Left hindlimb (tissue), 1 donor: ENCODE results near the gene CACNA2D3.

Experiments
- DNase-seq: peaks from one replicate; pipeline ENCODE4 v3.0.0-alpha.2; 2018

CACNA2D3 gene

GRCh38 chr3:54547051-54547450 is 424.7 kb downstream of the CACNA2D3 start:
- no peak for DNase-seq

GRCh38 chr3:54547846-54548245 is 425.5 kb downstream of the CACNA2D3 start:
- DNase-seq: no peak

DNA sequence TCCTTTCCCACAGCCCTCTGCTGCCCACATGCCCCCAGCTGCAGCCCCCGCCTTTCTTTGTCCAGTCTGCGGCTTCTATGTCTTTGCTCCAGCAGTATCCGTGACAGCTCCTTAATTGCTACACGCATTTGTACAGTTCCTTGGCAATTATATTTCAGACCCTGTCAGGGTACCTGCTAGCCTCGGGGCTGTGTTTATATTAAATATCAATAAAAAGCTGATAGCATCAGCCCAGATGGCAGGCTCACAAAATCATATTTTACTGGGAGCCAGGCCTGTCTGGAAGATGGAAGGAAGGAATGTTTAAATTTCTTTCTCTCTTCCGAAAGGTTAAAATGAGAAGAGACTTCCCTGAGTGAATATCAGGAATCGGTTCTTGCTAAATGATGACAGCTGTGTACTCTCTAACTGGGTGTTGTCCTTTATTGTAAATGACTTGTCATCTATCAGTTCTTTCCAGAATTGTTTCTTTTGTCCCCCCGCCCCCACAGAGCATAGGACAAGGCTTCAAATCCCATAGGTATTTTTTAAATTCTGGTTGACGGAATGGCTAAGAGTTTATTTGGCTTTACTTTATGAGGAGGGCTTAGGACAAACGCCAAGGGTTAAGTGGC is 427.4 kb downstream of the CACNA2D3 start:
- no peak for DNase-seq

DNA sequence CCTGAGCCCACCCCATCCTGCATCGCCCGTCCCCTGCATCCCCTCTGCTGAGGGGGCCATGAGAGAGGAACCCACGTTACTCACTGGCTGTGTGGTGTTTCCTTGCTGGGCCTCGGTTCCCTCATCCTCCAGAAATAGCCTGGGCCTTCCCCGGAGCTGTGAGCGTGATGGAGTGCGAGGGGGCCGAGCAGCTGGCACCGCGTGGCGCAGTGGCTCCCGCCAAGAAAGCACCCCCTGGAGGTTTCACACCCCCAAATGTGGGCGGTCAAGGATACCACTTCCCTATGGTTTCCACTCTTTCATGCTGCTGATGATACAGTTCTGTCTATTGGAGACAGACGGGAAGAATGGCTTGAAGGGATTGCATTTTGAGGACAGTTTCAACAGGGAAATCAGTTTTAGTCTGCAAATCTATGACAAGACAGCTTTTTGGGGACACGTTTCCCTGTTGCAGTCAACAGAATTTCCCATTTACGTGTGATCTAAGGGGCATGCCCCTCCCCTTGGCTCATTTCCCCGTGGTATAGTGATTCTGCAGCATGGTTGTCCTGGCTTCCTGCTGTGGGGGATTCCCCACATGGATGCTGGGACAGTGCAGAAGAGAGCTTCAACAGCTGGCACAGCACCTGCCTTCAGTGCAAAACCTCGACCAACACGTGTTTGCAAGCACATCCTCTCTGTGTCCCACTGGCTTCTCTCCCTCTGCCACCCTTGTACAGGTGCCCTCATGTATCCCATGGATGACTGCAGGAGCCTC is 428.0 kb downstream of the CACNA2D3 start:
- no peak for DNase-seq

- no peak for DNase-seq
Observed at GRCh38 chr3:54556630-54557029, 434.3 kb downstream of the CACNA2D3 start.

DNA sequence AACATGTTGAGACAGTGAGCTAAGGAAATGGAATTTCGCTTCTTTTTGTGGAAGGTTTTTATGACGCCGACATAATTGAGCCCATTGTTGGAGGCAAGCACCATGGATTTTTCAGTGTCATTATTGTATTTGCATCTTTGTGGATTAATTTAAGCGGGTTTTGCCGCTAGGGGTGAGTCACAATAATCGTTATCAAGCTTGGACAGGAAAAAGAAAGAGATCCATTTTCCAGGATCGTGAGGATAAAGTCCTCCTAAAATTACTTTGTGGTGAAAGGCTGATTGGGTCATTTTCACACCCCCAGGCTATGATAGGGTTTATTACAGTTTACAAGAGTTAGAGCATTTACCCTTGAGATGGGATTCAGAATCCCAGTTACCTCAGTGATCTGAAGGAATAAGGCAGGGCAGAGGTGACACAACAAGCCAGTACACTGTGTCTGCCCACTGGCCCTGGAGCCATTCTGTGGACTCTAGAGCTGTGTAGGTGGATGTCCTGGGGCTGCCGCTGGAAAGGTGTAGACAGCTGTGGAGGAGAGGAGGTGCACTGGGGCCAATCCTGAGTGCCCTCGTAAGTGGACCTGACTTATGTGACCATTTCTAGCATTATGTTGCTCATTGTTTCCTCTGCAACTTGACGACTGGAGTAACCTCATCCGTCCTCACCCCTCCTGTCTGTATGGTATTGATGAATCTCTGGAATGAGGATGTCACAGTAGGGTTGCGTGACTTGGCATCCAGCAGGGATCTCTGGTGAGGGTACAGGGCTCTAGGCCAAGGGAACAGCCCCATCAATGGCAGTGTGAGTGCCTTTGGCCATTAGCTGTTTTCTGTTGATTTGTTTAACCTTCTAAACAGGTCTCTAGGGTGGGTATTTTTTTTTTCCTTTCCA is 435.4 kb downstream of the CACNA2D3 start:
- DNase-seq: no peak

GRCh38 chr3:54563501-54564200 is 441.3 kb downstream of the CACNA2D3 start:
- no peak for DNase-seq

DNA sequence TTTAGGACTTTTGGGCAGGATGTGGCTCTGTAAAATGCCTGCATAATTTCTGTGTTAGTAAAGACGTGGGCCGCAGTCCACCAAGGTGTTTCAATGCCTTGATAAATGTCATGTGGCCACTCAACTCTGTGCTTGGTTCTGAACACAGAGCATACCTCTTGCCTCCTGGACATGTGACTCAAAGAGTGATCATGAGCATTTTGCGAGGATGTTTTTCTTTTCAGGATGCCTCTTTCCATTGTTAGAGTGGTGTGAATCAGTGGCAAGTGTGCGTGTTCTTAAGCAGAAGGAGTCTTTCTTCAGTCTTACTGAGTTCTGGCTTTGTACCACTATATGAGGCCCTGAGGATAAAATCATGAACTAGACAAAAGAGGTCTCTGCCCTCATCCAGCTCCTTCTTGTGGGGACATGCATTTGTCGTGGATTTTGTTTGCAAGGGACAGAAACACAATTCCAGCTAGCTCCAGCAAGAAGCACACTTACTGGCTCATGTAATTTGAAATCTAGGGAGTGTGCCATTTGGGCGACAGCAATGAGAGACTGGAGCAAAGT is 442.1 kb downstream of the CACNA2D3 start:
- no peak for DNase-seq

- DNase-seq: no peak
Observed at GRCh38 chr3:54565956-54566355, 443.6 kb downstream of the CACNA2D3 start.

GRCh38 chr3:54567949-54568348 is 445.6 kb downstream of the CACNA2D3 start:
- no peak for DNase-seq

DNA sequence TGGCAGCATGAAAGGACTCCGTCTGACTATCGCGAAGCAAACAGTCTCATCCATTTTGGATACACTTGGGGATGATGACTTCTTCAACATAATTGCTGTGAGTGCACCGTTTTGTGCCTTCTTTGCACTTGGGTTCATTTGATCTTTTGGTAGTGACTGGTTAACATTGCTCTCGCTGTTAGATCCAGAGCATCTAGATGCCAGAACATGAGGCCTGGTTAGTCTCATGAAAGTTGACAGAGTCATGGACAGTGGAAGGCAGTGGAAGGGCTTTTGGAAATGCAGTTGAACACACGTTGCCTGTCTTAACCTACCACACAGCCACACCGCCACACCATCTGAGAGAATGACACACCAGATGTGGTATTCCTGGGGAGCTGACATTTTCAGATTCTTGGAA is 447.7 kb downstream of the CACNA2D3 start:
- no peak for DNase-seq

DNA sequence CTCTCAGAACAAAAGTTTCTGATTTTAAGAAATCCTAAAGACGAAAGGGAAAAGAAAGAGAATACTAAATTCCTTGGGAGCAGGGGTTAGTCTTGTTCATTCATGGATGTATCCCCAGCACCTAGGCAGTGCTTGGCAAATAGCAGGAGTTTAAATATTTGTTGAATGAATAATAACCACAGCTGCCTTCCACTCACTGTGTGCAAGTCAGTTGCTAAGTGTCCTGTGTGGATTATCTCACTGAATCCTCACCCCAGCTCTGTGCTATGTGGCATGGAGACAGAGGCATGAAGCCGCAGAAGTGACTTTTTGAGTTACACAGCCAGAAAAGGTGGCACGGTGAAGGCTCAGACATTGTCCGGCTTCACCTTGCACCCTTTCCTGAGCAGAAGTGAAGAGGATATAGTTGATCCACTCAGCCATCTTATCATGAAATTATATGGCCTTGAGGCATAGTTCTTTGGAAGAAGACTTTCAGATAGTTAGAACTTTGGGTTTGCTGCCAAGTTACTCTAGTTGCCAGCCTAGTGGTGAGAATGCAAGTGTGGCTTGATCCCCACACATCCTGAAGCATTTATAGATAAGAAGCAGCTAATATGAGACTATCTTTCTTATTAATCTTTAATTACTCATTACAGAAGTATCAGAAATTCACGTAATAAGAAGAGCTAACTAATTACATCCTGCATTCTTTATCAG is 450.0 kb downstream of the CACNA2D3 start:
- DNase-seq: no peak

DNA sequence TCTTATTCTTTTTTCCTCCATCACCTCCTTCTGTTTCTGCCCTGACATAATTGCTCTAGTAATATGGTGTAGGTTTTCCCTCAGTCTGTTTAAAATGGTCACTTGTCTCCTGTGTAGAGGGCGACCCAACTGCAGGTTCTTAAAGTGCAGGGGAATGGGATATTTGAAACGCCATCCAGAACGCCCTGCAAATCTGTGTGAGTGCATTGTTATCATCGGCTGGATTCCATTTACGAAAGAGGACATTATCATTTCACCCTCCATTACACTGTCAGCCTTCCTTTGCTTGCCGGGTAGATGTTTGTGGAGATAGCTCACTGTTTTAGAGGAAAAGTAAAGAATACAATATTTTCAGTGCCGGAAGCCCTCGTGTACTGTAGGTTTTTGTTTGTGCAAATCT is 451.5 kb downstream of the CACNA2D3 start:
- no peak for DNase-seq

GRCh38 chr3:54574906-54575617 is 452.7 kb downstream of the CACNA2D3 start:
- DNase-seq: no peak

DNA sequence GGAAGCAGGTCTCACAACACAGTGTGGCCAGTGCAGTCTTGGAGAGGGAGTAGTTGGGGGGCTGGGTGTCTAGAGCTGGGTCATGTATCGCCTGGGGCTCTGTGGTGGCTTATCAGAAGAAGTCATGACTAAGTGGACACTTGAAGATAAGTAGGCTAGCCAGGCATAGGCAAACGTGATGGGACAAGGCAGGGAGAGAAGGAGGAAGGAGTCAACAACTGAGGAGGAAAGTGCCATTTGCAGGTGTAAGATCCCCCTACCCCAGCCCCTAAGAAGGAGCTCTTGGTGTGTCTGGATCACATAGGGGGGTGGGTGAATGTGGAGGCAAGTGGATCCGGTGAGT is 453.2 kb downstream of the CACNA2D3 start:
- no peak for DNase-seq

DNA sequence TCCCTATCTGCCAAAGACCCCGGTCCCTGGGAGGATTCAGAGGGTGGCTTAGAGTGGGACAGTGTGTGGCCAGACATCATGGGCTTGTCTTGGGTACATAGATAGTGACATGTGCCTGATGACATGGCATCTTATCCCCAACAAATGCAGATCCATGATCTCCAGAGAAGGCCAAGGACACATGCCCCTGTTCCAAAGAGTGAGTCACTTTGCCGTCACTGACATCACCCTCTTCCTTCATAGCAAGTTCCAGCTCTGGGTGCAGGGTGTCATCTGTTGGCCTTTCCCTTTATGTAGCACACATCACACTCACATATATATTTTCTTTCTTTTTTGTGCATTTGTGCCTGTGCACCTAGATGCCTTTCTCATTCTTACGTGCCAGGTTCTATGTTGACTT is 455.0 kb downstream of the CACNA2D3 start:
- DNase-seq: no peak

DNA sequence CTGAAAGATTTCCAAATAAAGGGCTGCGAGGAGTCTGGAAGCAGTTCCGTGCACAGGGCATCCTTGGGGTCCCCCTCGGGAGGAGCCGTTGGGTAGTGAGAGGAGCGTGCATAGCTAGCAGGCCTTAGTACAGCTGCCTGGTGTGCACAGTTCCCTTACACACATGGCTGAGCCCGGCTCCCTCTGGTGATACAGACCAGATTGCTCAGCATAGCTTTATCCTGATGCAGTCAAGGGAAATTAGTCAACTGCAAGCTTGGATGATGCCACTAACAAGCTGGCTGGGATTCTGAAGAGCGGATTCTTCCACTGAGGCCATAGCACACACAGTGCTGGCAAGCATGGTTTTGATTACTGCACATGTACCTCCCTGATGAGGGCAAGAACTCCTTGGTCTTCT is 456.1 kb downstream of the CACNA2D3 start:
- DNase-seq: no peak

- DNase-seq: no peak
Observed at GRCh38 chr3:54580453-54580852, 458.1 kb downstream of the CACNA2D3 start.

DNA sequence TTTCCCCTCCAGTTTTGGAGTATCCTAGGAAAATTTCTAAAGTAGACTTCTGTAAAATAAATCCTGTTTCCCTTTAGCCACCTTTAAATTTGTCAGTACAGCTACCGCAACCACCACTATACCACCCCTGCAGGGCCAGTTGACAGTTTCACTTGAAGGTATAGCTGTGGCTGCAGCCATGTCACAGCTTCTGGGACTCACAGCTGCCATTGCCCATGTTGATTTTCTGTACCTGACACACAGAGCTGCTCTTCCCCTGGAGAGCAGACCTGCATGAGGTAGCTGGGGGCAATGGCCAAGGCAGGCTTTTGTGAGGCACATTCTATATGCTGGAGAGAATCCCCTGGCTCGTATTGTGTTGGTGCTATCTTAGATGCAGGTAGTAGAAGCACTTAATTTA is 460.1 kb downstream of the CACNA2D3 start:
- no peak for DNase-seq

DNA sequence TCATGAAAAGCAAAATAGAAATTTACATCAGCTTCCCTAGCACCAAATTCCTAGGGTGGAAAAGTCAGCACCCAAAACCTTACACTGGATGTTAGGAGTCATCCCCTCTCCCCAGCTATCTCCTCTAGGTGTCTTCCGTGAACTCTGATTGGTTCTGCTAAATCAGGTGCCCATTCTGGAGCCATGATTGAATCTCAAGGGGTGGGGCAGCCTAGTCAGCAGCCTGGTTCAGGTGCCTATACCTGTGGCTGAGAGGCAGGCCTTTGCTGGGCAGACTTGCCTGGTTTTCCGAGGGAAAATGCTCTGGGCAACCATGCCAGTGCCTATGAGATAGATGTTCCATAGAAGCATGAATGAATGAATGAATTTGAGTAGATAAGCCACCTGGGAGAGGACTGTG is 468.8 kb downstream of the CACNA2D3 start:
- no peak for DNase-seq

DNA sequence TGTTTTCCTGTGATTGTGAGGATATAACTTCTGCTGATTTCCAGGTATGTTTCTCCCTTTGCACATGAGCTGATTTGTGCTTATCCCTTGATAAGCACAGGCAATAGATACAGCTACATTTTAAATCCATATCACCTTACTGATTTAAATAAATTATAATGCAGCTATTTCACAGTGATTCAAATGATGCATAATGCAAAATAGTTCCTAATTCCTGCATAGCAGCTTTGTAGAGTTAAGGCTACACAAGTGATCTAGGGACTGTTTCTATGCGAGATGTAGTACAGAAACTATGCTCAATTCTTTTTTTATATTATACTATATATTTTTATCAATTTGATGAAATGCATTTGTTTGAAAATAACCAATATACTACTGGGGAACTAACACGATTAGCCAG is 471.3 kb downstream of the CACNA2D3 start:
- no peak for DNase-seq

DNA sequence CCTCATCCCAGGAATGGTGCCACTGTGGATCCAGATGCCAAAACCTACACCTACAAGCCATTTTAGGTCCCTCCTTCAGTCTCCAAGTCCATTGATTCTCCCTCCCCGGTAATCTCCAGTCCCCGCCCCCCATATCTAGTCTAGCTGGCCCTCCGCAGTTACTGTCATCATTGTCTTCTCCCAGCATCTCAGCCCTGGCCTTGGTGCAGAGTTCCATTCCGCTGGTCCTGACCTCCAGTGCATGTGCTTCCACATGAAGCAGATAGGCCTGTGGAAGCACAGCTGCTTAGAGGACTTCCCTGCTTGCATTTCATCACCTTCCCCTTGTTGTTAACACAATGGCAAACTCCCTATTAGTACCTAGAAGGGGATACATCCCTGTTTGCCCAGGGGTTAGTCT is 473.7 kb downstream of the CACNA2D3 start:
- no peak for DNase-seq
